GM21367 (cell line): ENCODE measurements around the gene SMIM5.
"Not testable (repeated sequence)": the region's sequence is repeated elsewhere in the genome, so short reads cannot be mapped to it uniquely, and the experiment has no call there.

Experiments
- ATAC-seq: cut with Tn5 transposase; IDR thresholded peaks from one replicate; pipeline ENCODE4 v1.9.1; 2021; ENCODE audit not compliant: unreplicated experiment

Gene SMIM5

GRCh38 chr17:75632863-75633485 is at the start of gene SMIM5:
TSS of gene SMIM5 (plus strand) at chr17:75633434. CDS start at chr17:75640202, 6,768 bp downstream.
- ATAC-seq, result no peak

DNA sequence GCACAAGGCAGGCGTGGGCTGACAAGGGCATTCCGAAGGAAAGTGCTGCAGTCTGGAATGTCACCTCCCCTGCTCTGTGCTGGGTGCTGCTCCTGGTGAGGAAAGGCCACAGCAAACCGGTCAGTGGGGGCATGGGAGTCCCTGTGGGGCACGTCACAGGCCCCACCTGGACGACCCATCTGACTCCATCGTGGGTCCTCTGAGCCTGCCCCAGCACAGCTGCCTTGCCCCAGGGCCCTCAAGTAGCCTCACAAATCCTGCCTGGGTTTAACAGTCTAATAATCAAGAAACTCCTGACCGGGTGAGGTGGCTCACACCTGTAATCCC is 48.4 kb upstream of the SMIM5 start:
- no peak for ATAC-seq

DNA sequence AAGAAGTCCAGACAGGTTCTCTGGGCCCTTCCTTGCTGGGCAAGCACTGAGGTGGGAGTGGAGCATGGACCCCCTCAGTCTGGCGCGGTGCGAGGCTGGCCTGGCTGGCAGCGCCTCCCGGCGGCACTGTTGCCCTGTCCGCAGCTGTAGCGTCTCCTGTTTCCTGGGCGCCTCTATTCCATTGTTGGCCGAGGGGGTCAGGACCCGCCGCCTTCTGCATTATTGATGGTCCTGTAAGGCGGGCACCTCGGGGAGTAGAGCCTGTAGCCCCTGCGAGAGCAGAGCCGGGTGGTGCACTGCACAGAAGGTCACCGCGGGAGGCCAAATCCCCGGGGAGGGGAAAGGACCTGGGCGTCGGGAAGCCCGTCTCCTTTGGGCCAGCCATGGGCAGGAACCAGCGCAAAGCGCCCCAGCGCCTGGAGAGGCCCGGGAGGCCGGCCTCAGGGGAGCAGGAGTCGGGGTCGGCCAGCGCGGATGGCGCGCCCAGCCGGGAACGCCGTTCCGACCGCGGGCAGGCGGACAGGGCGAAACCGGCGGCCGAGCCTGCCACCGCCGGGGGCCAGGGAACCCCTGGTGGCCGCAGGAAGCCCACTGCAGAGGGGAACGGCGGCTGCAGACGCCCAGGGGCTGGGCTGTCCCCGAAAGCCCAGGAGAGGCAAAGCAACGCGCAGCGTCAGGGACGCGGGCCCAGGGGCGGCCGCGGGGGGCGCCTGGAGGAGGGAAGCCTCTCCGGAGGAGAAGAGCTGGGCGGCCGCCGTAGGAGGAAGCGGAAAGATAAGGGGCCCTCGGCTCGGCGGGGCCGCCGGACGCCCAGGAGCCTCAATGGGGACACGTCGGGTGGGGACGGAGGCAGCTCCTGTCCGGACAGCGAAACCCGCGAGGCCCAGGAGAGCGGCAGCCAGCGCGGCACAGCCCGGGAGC is 45.3 kb upstream of the SMIM5 start, which contains the start of gene MYO15B:
Gene MYO15B, plus strand, starts transcription at position 126 of the 921 bp plus-strand sequence. Its CDS starts 258 bp downstream, at position 384.
- no peak for ATAC-seq

DNA sequence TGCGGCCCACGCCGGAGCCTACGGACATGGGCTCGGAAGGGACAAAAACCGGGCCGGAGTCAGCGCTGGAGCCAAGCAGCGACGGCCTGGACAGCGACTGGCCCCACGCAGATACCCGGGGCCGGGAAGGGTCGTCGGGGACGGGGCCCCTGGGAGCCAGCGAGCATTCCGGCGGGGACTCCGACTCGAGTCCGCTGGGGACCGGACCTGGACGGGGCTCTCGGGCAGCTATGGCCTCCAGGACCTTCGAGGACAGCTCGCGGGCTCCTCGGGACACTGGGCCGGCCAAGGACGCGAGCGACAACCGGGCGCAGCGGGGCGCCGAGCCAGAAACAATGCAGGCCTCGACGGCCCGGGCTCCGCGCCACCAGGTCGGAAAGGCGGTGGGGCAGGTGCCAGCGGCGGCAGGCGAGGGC is 44.6 kb upstream of the SMIM5 start:
- ATAC-seq, result peak; percentile 9

GRCh38 chr17:75589012-75589918 is 44.0 kb upstream of the SMIM5 start:
- ATAC-seq, result peak; percentile 64

GRCh38 chr17:75589919-75590303 is 43.3 kb upstream of the SMIM5 start:
- no peak for ATAC-seq

DNA sequence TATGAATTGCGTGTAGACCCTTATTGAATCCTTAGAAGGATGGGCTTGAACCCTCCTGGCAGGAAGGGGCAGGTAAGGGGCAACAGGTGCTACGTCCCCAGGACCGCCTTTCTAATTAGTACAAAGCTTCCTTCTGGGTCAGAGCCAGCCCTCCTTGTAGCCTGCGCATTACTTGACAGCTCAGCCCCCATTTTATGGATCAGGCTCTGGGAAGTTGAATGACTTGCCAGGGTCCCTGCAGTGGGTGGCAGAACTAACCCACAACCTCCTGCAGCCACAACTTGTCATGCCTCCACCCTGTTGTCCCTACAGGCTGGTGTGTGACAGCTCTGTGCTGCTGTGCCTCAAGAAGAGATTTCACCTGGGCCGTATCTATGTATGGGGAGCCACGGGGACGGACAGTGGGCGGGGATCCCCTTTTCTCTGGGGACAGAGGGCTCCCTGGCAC is 42.9 kb upstream of the SMIM5 start:
- no peak for ATAC-seq

DNA sequence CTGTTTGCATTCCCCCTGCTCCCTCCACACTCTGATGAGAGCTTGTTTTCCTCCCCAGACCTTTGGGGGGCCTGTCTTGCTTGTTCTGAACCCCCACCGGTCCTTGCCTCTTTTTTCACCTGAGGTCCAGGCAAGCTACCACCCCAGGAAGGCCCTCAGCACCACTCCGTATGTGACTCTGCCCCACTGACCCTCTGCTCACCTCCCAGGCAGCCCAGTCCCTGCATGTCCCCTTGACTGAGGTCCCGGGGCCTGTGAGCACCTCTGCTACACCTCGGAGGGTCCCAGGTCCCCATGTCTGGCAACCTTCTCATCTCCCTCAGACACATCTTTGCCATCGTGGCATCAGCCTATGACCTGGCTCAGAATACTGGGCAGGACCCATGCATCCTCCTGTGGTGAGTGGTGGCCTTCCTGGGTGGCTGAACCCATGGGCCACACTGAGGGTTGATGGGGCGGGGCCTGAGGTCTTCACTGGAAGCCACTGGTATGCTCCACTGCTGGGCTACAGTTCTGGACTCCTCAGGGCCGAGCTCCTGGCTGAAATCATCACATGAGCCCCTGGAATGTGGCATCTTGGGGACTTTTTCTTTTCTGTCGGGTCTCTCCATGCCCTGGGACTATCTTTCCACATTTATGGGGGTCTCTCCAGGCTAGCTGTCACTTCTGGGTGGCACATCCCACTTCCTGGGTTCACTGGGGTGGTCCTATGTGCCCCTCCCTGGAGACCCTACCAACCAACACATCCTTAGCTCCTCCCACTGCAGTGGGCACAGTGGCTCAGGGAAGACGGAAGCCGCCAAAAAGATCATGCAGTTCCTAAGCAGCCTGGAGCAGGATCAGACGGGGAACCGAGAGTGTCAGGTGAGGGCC is 42.1 kb upstream of the SMIM5 start:
- ATAC-seq, result no peak

- no peak for ATAC-seq
Observed at GRCh38 chr17:75591722-75592302, 41.4 kb upstream of the SMIM5 start.

- ATAC-seq, result no peak
Observed at GRCh38 chr17:75592348-75593020, 40.8 kb upstream of the SMIM5 start.

- ATAC-seq, result not testable (repeated sequence)
Observed at GRCh38 chr17:75593430-75593829, 39.8 kb upstream of the SMIM5 start.

DNA sequence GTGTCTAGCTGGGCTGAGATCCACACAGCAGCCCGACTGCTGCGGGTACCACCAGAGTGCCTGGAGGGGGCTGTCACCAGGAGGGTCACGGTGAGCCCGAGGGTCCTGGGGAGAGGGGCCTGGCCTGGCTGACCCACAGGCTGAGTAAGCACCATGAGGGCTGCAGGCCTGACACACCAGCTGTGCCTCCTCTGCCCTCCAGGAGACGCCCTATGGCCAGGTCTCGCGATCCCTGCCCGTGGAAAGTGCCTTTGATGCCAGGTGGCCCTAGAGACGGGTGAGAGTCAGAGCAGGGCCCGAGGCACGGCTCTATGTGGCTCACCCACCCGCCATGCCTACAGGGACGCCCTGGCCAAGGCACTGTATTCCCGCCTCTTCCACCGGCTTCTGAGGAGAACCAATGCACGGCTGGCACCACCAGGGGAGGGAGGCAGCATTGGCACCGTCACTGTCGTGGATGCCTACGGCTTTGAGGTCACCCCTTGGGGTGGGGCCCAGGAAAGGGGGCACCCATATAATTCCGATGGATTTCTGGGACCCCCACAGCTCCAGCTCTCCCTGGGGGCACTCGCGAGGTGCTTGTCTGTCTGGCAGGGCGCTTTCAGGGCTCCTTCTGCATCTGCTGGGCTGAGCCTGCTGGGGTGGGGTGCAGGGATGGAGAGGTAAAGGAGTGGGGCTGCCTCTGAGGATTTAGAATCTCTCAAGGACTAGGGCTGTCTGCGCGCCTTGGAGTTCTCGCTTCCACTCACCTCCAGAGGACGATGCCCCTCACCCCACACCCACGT is 38.5 kb upstream of the SMIM5 start:
- ATAC-seq, result no peak

DNA sequence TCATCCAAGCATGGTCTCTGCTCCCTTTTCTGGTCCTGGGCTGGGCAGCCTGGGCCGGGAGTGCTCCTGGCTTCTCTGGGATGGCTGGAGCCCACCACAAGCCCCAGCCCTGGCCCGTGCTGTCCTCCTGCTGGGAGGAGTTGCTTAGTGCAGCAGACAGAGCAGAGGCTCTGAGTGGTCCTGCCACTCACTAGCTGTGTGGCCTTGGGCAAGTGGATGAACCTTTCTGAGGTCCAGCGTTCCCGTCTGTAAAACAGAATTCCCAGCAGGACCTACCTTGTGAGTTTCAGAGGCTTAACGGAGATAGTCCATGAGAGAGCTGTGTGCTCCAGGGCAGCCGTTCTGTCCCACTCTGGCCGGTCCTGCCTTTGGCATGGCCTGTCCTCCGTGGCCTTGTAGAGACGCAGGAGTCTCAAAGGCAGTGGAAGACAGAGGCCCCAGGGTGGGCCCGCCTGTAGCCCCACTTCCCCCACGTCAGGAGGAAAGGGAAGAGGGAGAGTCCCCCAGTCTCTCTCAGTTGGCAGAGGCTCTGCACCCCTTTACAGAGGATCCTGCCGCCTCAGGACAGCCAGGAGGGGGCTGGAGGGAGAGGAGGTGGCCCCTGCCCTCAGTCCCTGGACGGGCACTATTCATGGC is 37.8 kb upstream of the SMIM5 start:
- no peak for ATAC-seq

- ATAC-seq, result no peak
Observed at GRCh38 chr17:75595920-75596313, 37.3 kb upstream of the SMIM5 start.

- ATAC-seq, result no peak
Observed at GRCh38 chr17:75596320-75597087, 36.7 kb upstream of the SMIM5 start.

DNA sequence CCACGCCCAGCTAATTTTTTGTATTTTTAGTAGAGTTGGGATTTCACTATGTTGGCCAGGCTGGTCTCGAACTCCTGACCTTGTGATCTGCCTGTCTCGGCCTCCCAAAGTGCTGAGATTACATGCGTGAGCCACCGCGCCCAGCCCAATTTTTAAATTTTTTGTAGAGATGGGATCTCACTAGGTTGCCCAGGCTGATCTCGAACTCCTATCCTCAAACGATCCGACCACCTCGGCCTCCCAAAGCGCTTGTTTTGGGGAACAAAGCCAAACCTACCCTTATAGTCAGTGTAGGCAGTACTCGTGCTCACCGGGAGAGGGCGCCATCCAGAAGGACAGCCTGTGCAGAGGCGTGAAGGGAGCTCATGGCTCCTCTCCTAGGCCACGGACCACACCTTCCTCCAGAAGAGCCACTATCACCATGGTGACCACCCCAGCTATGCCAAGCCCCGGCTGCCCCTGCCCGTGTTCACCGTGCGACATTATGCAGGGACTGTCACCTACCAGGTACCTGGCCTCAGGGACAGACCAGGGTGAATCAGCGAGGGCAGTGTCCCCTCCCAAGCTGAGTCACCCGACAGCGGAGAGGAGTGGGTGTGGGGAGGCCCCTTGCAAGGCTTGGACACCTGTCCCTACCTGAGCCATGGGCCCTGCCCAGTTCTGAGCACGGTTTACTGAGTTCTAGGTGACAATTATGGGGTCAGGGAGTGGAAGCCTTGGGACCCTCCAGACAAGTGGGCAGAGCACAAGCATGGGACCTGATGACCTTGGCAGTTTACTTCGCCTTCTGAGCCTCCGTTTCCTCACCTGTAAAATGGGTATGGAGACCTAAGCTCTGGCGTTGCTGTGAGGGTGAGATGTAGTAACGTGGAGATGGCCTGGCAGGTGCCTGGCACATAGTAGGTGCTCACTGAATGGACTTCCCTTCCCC is 31.9 kb upstream of the SMIM5 start:
- ATAC-seq, result no peak
